NB4 (cell line): ENCODE results near the gene RAI1.

ENCODE experiments used
- DNase-seq: peaks from one replicate; pipeline ENCODE4 v3.0.0; 2010; ENCODE audit warnings: low read depth
- H3K4me3 ChIP-seq: one replicate; pipeline ENCODE4 v1.5.1; 2011; ENCODE audit warnings: mild to moderate bottlenecking, low read depth, low read length, moderate library complexity
- MYC ChIP-seq: IDR thresholded peaks from 2 replicates; pipeline ENCODE4 v1.6.1; 2011; ENCODE audit warnings: low read depth, low read length
- POLR2A ChIP-seq: IDR thresholded peaks from 2 replicates; pipeline ENCODE4 v1.6.1; 2011; ENCODE audit warnings: mild to moderate bottlenecking; ENCODE audit not compliant: insufficient read length; ENCODE audit errors: extremely low read depth
- TF ChIP-seq, protein P1 (sequence below): IDR thresholded peaks from 2 replicates; pipeline ENCODE4 v1.6.1; 2011; ENCODE audit warnings: low read depth, low read length
- TF ChIP-seq, protein P2 (sequence below): IDR thresholded peaks from one replicate; pipeline ENCODE4 v1.5.1; 2012; ENCODE audit warnings: low read depth, low read length

RAI1 gene

DNA sequence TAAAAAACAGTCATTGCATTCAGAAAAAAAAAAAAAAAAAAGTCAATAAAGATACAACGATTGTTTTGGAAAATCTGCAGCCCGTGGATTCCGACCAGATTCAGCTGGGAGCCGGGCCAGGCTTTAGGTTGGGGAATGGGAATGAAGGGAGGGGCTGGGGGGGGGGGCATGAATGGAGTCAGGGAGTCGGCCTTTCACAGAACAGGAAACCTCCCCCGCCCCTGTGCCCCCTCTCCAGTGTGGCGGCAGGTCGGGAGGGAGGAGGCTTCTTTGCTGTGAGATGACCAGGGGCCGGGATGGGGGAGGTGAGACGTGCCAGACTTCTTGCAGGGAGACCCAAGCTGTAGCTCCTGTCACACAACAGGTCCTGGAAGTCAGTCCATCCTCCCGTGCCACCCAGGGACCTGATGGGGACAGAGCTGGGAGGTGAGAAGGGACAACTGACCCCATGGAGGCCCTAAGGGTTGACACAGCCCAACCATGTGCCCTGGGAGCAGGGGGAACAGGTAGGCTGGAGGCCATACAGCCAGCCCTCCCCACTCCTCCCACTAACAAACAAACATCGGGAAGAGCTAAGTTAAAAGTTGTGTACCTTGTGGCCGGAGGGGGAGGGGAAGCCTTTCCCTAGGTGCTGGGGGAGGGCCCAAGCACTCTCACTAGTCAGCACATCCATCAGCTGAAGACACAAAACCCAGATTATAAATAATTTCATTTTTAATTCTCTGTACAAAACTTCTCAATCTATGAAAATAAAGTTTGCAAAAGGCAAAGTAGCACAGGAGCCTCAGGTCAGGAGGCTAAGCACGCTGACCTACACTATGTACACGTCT lies 130.3 kb downstream of the RAI1 start:
- DNase-seq, result no peak
- TF ChIP-seq MYC, result no peak
- TF ChIP-seq POLR2A, result no peak
- TF ChIP-seq, protein P1, sequence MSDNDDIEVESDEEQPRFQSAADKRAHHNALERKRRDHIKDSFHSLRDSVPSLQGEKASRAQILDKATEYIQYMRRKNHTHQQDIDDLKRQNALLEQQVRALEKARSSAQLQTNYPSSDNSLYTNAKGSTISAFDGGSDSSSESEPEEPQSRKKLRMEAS, result no peak
- TF ChIP-seq, protein P2, sequence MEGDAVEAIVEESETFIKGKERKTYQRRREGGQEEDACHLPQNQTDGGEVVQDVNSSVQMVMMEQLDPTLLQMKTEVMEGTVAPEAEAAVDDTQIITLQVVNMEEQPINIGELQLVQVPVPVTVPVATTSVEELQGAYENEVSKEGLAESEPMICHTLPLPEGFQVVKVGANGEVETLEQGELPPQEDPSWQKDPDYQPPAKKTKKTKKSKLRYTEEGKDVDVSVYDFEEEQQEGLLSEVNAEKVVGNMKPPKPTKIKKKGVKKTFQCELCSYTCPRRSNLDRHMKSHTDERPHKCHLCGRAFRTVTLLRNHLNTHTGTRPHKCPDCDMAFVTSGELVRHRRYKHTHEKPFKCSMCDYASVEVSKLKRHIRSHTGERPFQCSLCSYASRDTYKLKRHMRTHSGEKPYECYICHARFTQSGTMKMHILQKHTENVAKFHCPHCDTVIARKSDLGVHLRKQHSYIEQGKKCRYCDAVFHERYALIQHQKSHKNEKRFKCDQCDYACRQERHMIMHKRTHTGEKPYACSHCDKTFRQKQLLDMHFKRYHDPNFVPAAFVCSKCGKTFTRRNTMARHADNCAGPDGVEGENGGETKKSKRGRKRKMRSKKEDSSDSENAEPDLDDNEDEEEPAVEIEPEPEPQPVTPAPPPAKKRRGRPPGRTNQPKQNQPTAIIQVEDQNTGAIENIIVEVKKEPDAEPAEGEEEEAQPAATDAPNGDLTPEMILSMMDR, result no peak
- no peak overlapping the region for H3K4me3 ChIP-seq

GRCh38 chr17:17812211-17813054 lies 131.2 kb downstream of the RAI1 start:
- no peak overlapping the region for H3K4me3 ChIP-seq
- TF ChIP-seq, protein P2, result peak; percentile 95
- no peak for TF ChIP-seq MYC
- peak; percentile 71 for DNase-seq

DNA sequence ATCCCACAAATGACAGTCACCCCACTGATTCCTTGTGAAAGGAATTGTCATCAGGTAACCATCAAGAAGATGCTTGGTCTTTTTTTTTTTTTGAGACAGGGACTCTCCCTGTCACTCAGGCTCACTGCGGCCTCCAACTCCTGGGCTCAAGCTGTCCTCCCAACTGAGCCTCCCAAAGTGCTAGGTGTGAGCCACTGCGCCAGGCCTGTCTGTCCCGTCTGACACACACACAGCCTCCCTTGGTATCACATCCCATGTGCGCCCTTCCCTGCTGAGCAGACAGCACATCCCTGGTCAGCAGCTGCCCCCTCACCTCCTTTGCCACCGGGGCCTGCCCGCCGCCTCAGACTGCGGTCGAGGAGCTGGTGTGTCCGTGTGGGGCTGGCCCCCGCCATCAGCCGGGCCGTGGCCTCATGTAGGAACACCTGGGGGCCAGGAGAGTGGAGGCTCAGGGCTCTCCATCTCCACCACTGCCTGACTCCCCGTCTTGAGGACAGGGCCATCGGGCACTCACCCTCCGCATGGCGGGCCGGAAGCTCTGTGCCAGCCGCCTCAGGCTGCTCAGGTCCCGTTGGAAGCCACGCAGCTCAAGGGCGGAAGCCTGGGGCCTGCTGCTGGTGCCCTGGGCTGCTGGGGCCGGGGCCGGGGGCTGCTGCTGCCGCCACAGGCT lies 131.9 kb downstream of the RAI1 start:
- DNase-seq, result no peak
- no peak overlapping the region for H3K4me3 ChIP-seq
- no peak for TF ChIP-seq MYC
- TF ChIP-seq POLR2A, result no peak
- TF ChIP-seq, protein P1, result no peak
- TF ChIP-seq, protein P2, result no peak

DNA sequence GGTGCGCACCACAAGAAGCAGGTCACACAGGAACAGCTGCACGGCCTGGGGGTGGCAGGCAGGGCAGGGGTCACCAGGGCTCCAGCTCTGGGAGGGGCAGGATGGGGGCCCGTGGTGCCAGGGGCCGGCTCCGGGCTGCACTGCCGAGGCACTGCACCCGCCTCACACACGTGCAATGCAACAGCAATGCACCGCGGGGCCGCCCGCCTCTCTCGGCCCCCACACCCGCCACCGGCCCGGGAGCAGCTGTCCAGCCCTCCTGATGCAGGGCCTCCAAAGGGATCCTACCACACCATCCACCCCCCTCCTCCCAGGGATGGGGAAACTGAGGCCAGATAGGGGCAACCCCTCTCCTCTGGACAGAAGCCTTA lies 132.5 kb downstream of the RAI1 start:
- no peak overlapping the region for H3K4me3 ChIP-seq
- DNase-seq, result no peak
- TF ChIP-seq, protein P2, result no peak
- TF ChIP-seq, protein P1, result no peak
- TF ChIP-seq MYC, result no peak
- no peak for TF ChIP-seq POLR2A

GRCh38 chr17:17814162-17815061 lies 133.2 kb downstream of the RAI1 start:
- TF ChIP-seq MYC (no peak), POLR2A (no peak)
- TF ChIP-seq, protein P2, result no peak
- TF ChIP-seq, protein P1, result no peak
- DNase-seq, result no peak
- H3K4me3 ChIP-seq, result no peak overlapping the region
